ENCODE data around the gene TMEM150C. TPM values are rescaled to one million over a fixed set of nuclear protein-coding genes. Genes with fewer than 3 reads are reported as not detected.

The TMEM150C gene
- total and polyA plus RNA-seq, 2 of the 8 experiments (the other 6 are each of a cell fraction or from before 2014, with no cell fraction given) = 1.5 to 1.7 TPM

DNA sequence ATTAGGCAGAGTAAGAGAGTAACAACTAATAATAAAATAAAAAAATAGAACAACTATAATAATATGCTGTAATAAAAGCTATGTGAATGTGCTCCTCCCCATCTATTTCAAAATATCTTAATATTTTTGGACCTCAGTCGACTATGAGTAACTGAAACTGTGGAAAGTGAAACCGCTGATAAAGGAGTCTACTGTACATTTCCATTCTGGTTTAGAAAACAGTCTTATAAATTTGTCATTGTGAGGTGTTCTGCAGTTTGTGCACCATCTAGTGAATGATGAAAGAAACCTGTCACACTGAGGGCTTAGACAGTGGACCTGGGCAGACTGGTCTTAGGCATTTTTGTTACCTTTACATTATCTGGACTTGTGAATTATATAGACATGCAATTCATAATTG is 42.0 kb downstream of the TMEM150C start:
- peaks cover 0 to 7% (median 2%) of the 10 kb centered on the region in 4 experiments; a peak in 5 of 7 replicates for H3K4me1 ChIP-seq (replicated peaks in 1 of 4; ENCODE audit: control insufficient read depth in 3 of 4, insufficient read depth in 4 of 4, low read length in 3 of 4)
- DNase-seq (ENCODE audit: low read depth in 1 of 2, low spot score in 2 of 2) (no peak), FAIRE-seq (no peak)
- no peak overlapping the region for H2BK20ac ChIP-seq (ENCODE audit: low read length)
- ChIA-PET CTCF (ENCODE audit: partially characterized antibody) (interaction anchor here (0.6 to 1.0 kb wide), 2 partner anchors 111 to 160 kb away, joined by 3 read pairs; no protein-coding TSS in a partner anchor), POLR2A (ENCODE audit: partially characterized antibody) (no interaction called here)
- H3K79me2 ChIP-seq (ENCODE audit: control insufficient read depth in 1 of 2, insufficient read depth in 2 of 2, low read length in 2 of 2) = no peaks in the 10 kb centered on the region
- no peak overlapping the region for H2AFZ ChIP-seq (ENCODE audit: low read length)
- 91% methylated on average over 2 of the region's 2 CpGs; no CpG with 5 or more reads in 1 of the 2 experiments for WGBS, 2 experiments (ENCODE audit: extremely low coverage in 1 of 2, insufficient coverage in 1 of 2, insufficient read length in 1 of 2, insufficient replicate concordance in 2 of 2, low coverage in 1 of 2, low lambda C conversion rate in 2 of 2, missing lambda C conversion rate in 1 of 2)
- no peak overlapping the region for H3K18ac ChIP-seq (ENCODE audit: extremely low read depth, low read length)
- no peak overlapping the region for H4K8ac ChIP-seq (ENCODE audit: extremely low read depth, insufficient read depth, low read length)
- H3K36me3 ChIP-seq (ENCODE audit: control insufficient read depth in 2 of 4, insufficient read depth in 4 of 4, low read length in 3 of 4) = no peaks in the 10 kb centered on the region
- no peak overlapping the region for H3K23ac ChIP-seq (ENCODE audit: insufficient read length)
- H3K4me3 ChIP-seq (ENCODE audit: extremely low read depth in 1 of 4, insufficient read depth in 2 of 4, low read depth in 3 of 4, low read length in 4 of 4) = no peak overlapping the region
- no peak overlapping the region for H3K4ac ChIP-seq (replicated peaks; ENCODE audit: insufficient read length, low read depth, low read length)
- H4K20me1 ChIP-seq (replicated peaks in 1 of 2; ENCODE audit: control insufficient read depth in 1 of 2, insufficient read depth in 2 of 2, low read length in 2 of 2) = no peaks in the 10 kb centered on the region
- H3K4me2 ChIP-seq (ENCODE audit: insufficient read depth in 1 of 2, low read depth in 2 of 2, low read length in 2 of 2) = no peak overlapping the region
- no peaks in the 10 kb centered on the region for H3K79me1 ChIP-seq (ENCODE audit: low read depth, low read length)
- H3K9ac ChIP-seq (replicated peaks in 1 of 4; ENCODE audit: extremely low read depth in 1 of 4, low read depth in 3 of 4, low read length in 3 of 4) = no peak overlapping the region
- no peaks in the 10 kb centered on the region for H3K27me3 ChIP-seq (replicated peaks in 1 of 4; ENCODE audit: control insufficient read depth in 3 of 4, extremely low read depth in 1 of 4, insufficient read depth in 3 of 4, low read length in 3 of 4)
- no peak overlapping the region for H3K14ac ChIP-seq (ENCODE audit: insufficient read length)
- H2BK15ac ChIP-seq (ENCODE audit: low read length) = no peak overlapping the region
- H2BK5ac ChIP-seq (ENCODE audit: low read depth, low read length) = no peak overlapping the region
- no peak overlapping the region for H4K91ac ChIP-seq (replicated peaks; ENCODE audit: insufficient read length, low read length)
- H3K27ac ChIP-seq (ENCODE audit: low read depth, low read length) = no peak overlapping the region
- no peak overlapping the region for H2BK12ac ChIP-seq (ENCODE audit: low read depth, low read length)
- no peak overlapping the region for H2BK120ac ChIP-seq (replicated peaks; ENCODE audit: low read depth, low read length)
- H3K56ac ChIP-seq (replicated peaks; ENCODE audit: insufficient read length, low read depth, low read length) = no peak overlapping the region
- H3K23me2 ChIP-seq (ENCODE audit: low read depth, low read length) = no peaks in the 10 kb centered on the region
- H2AK5ac ChIP-seq (ENCODE audit: low read depth, low read length) = no peak overlapping the region
- no peaks in the 10 kb centered on the region for H3K9me3 ChIP-seq (ENCODE audit: insufficient read depth in 2 of 2, low read depth in 1 of 2, low read length in 1 of 2)
- H4K5ac ChIP-seq (ENCODE audit: insufficient read length, low read depth, low read length) = no peak overlapping the region
- TF ChIP-seq FOSL1 (IDR thresholded peaks at IDR 0.05; ENCODE audit: insufficient read depth, low read depth, low read length) (no peak), NANOG (IDR thresholded peaks at IDR 0.05; ENCODE audit: insufficient read depth, low read depth, low read length, poor library complexity, severe bottlenecking) (no peak), BCL11A (IDR thresholded peaks at IDR 0.05; ENCODE audit: low read depth in 2 of 2, low read length in 2 of 2) (no peak), HDAC2 (IDR thresholded peaks at IDR 0.05; ENCODE audit: borderline replicate concordance in 1 of 2, low read depth in 2 of 2, low read length in 2 of 2) (no peak), HDAC6 (IDR thresholded peaks at IDR 0.05; ENCODE audit: low read depth, low read length) (no peak)
- TF ChIP-seq, protein P1, sequence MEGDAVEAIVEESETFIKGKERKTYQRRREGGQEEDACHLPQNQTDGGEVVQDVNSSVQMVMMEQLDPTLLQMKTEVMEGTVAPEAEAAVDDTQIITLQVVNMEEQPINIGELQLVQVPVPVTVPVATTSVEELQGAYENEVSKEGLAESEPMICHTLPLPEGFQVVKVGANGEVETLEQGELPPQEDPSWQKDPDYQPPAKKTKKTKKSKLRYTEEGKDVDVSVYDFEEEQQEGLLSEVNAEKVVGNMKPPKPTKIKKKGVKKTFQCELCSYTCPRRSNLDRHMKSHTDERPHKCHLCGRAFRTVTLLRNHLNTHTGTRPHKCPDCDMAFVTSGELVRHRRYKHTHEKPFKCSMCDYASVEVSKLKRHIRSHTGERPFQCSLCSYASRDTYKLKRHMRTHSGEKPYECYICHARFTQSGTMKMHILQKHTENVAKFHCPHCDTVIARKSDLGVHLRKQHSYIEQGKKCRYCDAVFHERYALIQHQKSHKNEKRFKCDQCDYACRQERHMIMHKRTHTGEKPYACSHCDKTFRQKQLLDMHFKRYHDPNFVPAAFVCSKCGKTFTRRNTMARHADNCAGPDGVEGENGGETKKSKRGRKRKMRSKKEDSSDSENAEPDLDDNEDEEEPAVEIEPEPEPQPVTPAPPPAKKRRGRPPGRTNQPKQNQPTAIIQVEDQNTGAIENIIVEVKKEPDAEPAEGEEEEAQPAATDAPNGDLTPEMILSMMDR (IDR thresholded peaks at IDR 0.05; ENCODE audit: control extremely low read depth in 1 of 3, insufficient read depth in 1 of 3, low read depth in 1 of 3, low read length in 3 of 3) = no peak
- TF ChIP-seq, protein P2, sequence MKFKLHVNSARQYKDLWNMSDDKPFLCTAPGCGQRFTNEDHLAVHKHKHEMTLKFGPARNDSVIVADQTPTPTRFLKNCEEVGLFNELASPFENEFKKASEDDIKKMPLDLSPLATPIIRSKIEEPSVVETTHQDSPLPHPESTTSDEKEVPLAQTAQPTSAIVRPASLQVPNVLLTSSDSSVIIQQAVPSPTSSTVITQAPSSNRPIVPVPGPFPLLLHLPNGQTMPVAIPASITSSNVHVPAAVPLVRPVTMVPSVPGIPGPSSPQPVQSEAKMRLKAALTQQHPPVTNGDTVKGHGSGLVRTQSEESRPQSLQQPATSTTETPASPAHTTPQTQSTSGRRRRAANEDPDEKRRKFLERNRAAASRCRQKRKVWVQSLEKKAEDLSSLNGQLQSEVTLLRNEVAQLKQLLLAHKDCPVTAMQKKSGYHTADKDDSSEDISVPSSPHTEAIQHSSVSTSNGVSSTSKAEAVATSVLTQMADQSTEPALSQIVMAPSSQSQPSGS (IDR thresholded peaks at IDR 0.05; ENCODE audit: low read length) = no peak
- TF ChIP-seq, protein P3, sequence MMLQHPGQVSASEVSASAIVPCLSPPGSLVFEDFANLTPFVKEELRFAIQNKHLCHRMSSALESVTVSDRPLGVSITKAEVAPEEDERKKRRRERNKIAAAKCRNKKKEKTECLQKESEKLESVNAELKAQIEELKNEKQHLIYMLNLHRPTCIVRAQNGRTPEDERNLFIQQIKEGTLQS (IDR thresholded peaks at IDR 0.05; ENCODE audit: insufficient read depth, low read depth, low read length) = no peak

Measured in H1 (cell line).